GM18861 (cell line): ENCODE results near the gene TAS2R41.
"Not testable (repeated sequence)": the region's sequence is repeated elsewhere in the genome, so short reads cannot be mapped to it uniquely, and the experiment has no call there.

Experiments used
- ATAC-seq: cut with Tn5 transposase; IDR thresholded peaks from one replicate; pipeline ENCODE4 v1.9.1; 2021; ENCODE audit not compliant: unreplicated experiment

Gene TAS2R41

DNA sequence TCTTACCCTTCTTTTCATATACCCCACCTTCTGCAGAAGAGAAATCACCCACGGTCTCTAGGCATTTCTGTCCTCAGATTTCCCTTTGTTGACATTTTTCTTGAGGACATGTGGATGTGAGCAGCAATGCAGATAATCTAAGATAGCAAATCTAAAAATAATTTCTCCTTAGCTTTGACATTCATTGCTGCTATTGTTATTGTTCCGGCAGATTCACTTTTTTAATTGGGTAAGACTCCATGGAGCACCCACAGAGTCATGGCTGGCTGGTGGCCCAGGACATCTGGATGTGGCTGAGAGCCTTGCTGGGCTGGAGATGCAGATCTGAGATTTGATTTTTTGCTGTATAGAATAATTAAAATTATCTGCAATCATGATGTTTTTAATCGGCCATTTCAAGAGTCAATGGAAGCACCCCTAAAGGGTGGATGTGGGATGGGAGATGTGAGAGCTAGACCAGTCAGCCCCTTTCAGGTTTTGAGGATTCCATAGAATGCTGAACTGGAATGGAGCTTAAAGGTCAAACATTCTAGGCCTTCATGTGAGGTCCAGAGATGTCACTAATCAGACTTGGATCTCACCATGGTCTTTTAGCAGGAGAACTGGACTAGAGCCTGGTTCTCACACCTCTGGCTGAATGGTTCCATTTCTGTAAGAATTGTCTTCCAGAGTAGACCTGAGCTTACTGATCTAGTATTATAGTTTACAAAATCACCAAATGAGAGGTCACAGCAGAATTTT is 37.5 kb downstream of the TAS2R41 start:
- ATAC-seq = no peak

DNA sequence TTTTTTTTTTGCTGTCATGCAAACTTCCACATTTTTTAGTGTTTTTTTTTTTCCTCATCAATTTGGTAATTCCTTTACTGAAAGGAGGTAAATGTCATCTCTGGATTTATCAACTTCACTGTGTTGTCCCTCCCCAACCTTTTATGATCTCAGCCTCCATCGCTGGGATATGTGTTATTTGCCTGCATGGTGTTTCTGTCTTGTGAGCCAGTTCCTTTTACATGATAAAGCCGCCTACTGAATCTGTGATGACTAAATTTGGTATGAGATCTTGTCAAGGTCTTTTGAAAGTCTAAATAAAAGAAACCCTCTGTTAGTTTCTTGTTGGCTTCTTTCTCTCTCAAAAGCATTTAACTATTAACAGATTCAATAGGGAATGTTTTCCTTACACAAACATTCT is 39.3 kb downstream of the TAS2R41 start:
- no peak for ATAC-seq

DNA sequence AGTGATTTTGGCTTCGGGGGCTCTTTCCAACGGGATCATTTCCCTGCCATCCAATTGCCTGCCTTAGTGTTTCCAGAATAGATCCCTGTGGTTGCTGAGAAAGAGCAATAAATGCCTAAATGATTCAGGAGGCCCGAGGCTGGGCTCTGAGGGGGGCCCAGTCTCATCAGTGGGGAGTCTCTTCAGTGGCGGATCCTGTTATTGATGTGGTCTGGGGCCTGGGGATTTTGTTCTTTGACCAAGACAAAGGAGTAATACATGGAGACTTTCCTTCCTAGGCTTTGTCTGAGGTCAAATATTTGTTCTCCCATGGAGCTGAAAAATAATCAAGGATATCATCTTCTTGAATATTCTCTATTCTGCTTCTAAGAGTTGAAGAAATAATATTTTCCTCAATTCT is 40.8 kb downstream of the TAS2R41 start:
- no peak for ATAC-seq

DNA sequence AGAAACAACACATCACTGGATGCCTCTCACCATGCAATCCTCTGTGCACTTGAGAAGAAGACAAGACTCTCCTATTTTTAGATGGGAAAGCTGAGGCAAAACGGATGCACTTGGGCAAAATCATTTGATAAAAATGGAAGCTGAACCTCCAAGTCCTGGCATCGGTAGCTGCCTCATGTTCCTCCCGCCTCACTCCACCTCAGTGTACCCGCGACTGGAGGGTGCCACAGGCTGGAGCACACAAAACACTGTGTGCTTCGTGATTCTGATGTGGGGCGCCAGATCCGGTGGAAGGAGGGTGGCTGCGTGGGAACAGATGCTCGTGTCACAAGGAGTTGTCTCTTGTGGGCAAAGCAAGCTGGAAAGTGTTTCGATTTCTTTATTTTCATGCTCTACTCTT is 41.3 kb downstream of the TAS2R41 start:
- no peak for ATAC-seq

DNA sequence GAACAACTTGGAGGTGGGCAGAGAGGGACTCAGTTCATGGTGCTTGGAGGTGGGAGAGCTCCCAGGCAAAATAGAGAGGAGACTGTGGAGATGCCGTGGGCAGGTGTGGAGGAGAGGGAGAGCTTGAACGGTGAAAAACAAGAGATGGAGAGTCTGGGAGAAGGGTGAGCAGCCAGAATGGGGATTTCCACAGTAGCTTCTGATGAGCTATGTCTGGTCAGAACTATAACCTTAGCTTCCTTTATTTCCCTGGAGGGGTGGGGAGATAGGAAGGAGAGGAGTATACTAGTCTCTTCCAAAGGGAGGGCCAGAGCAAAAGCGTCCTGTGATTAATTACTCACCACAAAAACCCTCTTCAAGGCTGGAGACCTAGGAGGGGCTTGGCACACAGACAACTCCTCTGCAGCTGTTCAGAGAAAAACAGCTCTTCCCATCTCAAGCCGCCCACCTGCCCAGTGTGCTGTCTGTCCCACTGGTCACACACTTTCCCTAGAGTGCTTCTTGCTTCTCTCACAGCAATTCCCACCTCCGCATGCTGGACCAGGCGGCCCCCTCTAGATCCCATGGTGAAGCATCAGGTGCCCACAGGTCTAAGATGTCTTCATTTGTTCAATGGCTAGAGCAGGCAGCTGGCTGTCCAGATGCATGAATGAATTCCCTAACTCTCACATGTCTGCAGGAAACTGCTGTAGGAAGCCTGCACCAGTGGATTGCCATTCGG is 41.9 kb downstream of the TAS2R41 start:
- no peak for ATAC-seq

DNA sequence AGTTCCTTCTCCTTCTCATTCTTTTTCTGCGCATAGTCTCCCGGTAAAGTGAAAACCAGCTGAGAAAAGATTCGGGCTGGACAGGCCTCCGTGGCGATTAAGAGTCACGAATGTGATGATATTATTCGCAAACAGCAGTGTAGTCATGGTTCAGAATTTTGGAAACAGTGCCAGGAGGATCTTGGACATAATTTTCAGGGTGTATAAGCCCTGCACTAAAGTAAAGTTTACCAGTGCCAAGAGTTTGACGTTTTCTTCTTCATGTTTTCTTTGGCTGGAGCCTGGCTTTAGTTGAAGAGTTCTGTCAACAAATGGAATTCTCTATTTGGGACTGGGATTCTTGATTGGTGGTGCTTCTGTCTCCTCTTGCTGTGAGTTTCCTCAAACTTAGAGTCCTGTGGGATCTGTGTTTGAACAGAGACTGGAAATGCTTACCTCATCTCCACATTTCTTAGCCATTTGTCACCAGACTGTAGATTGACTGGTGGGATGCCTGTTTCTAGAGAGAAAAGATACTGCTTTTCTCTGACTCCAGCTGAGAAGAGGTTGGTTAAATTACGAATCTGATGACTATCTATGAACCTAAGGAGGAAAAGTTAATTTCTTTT is 44.7 kb downstream of the TAS2R41 start:
- not testable (repeated sequence) for ATAC-seq
